WTC11 (cell line): ENCODE measurements around the gene KDM5B. TPM values are rescaled to one million over a fixed set of nuclear protein-coding genes. Genes with fewer than 3 reads are reported as not detected.
A peak's percentile ranks its signal among the peaks of the same experiment; 100 is the strongest.

Source experiments
- ATAC-seq: fragments of 200-7000 bp; cut with Tn5 transposase; 2 replicates; pipeline ENCODE4 v1.10.0; 2021; ENCODE audit warnings: mild to moderate bottlenecking, moderate library complexity
- CTCF ChIA-PET: fragments of 300-600 bp; sonication (Branson Sonifier 250); formaldehyde crosslinking; loops from one replicate; lab custom pipeline; 2021; ENCODE audit warnings: antibody characterized with exemption; lab: Charles Lee
- POLR2A ChIA-PET: fragments of 350-600 bp; sonication (Branson Sonifier 250); formaldehyde crosslinking; loops from one replicate; lab custom pipeline; 2021; ENCODE audit warnings: antibody characterized with exemption; lab: Charles Lee
- DNase-seq: peaks from one replicate; pipeline ENCODE4 v3.0.0; 2021; ENCODE audit warnings: low spot score
- H3K27ac Mint-ChIP-seq: 2 replicates; pipeline ENCODE4 v1.8.0; 2021; ENCODE audit warnings: mixed read lengths
- H3K27me3 Mint-ChIP-seq: 2 replicates; pipeline ENCODE4 v1.8.0; 2021; ENCODE audit warnings: low read depth, mild to moderate bottlenecking, moderate library complexity, mixed read lengths
- H3K36me3 Mint-ChIP-seq: 2 replicates; pipeline ENCODE4 v1.8.0; 2021; ENCODE audit warnings: mixed read lengths
- H3K4me1 Mint-ChIP-seq: 2 replicates; pipeline ENCODE4 v1.8.0; 2022; ENCODE audit warnings: mixed read lengths
- H3K4me3 Mint-ChIP-seq: 2 replicates; pipeline ENCODE4 v1.8.0; 2021; ENCODE audit warnings: mild to moderate bottlenecking, moderate library complexity, mixed read lengths
- H3K9me3 Mint-ChIP-seq: 2 replicates; pipeline ENCODE4 v1.8.0; 2021; ENCODE audit warnings: mixed read lengths
- AFF4 ChIP-seq: sonication (generic); formaldehyde crosslinking; IDR thresholded peaks from 2 replicates; pipeline ENCODE4 v1.8.1; 2023; ENCODE audit warnings: mild to moderate bottlenecking, missing genetic modification reagents, borderline replicate concordance
- CBFB ChIP-seq: sonication (generic); formaldehyde crosslinking; IDR thresholded peaks from 2 replicates; pipeline ENCODE4 v1.8.1; 2022; ENCODE audit warnings: mild to moderate bottlenecking, low read depth, missing genetic modification reagents
- ELF4 ChIP-seq: sonication (generic); formaldehyde crosslinking; IDR thresholded peaks from 2 replicates; pipeline ENCODE4 v1.8.1; 2022; ENCODE audit warnings: low read depth, mild to moderate bottlenecking, moderate library complexity, missing genetic modification reagents
- FOXP1 ChIP-seq: sonication (generic); formaldehyde crosslinking; IDR thresholded peaks from 2 replicates; pipeline ENCODE4 v1.8.0; 2022; ENCODE audit warnings: missing genetic modification reagents, mild to moderate bottlenecking, moderate library complexity, borderline replicate concordance
- GABPB1 ChIP-seq: sonication (generic); formaldehyde crosslinking; IDR thresholded peaks from 2 replicates; pipeline ENCODE4 v1.8.1; 2023; ENCODE audit warnings: mild to moderate bottlenecking, missing genetic modification reagents
- GTF2I ChIP-seq: fragments of 250-450 bp; sonication (Bioruptor Pico); conservative IDR thresholded peaks from 2 replicates; pipeline ENCODE4 v1.4.0; 2021; ENCODE audit warnings: mild to moderate bottlenecking
- IRF2 ChIP-seq: sonication (generic); formaldehyde crosslinking; IDR thresholded peaks from 2 replicates; pipeline ENCODE4 v1.8.0; 2022; ENCODE audit warnings: low read depth, missing genetic modification reagents, borderline replicate concordance
- KAT7 ChIP-seq: sonication (generic); formaldehyde crosslinking; IDR thresholded peaks from 2 replicates; pipeline ENCODE4 v1.8.1; 2023; ENCODE audit warnings: missing genetic modification reagents, mild to moderate bottlenecking, borderline replicate concordance
- NR3C1 ChIP-seq: sonication (generic); formaldehyde crosslinking; conservative IDR thresholded peaks from 2 replicates; pipeline ENCODE4 v1.8.1; 2023; ENCODE audit warnings: low read depth, mild to moderate bottlenecking, missing genetic modification reagents
- PRRX2 ChIP-seq: fragments of 250-450 bp; sonication (Bioruptor Pico); IDR thresholded peaks from 2 replicates; pipeline ENCODE4 v1.8.0; 2021; ENCODE audit warnings: mild to moderate bottlenecking
- RORB ChIP-seq: fragments of 250-450 bp; sonication (Bioruptor Pico); IDR thresholded peaks from 2 replicates; pipeline ENCODE4 v1.9.0; 2021; ENCODE audit warnings: mild to moderate bottlenecking
- TEAD1 ChIP-seq: sonication (generic); formaldehyde crosslinking; IDR thresholded peaks from 2 replicates; pipeline ENCODE4 v1.8.0; 2022; ENCODE audit warnings: mild to moderate bottlenecking, missing genetic modification reagents
- ZBTB21 ChIP-seq: sonication (generic); formaldehyde crosslinking; IDR thresholded peaks from 2 replicates; pipeline ENCODE4 v1.8.1; 2023; ENCODE audit warnings: mild to moderate bottlenecking, missing genetic modification reagents, borderline replicate concordance
- ZMAT4 ChIP-seq: fragments of 250-450 bp; sonication (Bioruptor Pico); IDR thresholded peaks from 2 replicates; pipeline ENCODE4 v1.9.0; 2021; ENCODE audit warnings: mild to moderate bottlenecking
- ZNF219 ChIP-seq: sonication (generic); formaldehyde crosslinking; IDR thresholded peaks from 2 replicates; pipeline ENCODE4 v1.8.0; 2023; ENCODE audit warnings: missing genetic modification reagents, mild to moderate bottlenecking, borderline replicate concordance
- ZNF423 ChIP-seq: fragments of 250-450 bp; sonication (Bioruptor Pico); IDR thresholded peaks from 2 replicates; pipeline ENCODE4 v2.1.2; 2022; ENCODE audit warnings: mild to moderate bottlenecking, moderate library complexity
- ZNF532 ChIP-seq: fragments of 250-450 bp; sonication (Bioruptor Pico); IDR thresholded peaks from 2 replicates; pipeline ENCODE4 v1.9.0; 2021; ENCODE audit warnings: mild to moderate bottlenecking, borderline replicate concordance
- total RNA-seq: library from RNA; stranded (reverse); gene quantifications from 3 replicates; pipeline ENCODE4 v1.2.3, GENCODE V29; 2021

The KDM5B gene
- total RNA-seq, 1 experiment from 2014 or later, result 222 TPM

- TF ChIP-seq ZNF532 (CRISPR knock-in tag) (no peak), RORB (CRISPR knock-in tag) (no peak)
These were observed 14.0 kb downstream of the KDM5B start (continued) for GRCh38 chr1:202794051-202794740.

DNA sequence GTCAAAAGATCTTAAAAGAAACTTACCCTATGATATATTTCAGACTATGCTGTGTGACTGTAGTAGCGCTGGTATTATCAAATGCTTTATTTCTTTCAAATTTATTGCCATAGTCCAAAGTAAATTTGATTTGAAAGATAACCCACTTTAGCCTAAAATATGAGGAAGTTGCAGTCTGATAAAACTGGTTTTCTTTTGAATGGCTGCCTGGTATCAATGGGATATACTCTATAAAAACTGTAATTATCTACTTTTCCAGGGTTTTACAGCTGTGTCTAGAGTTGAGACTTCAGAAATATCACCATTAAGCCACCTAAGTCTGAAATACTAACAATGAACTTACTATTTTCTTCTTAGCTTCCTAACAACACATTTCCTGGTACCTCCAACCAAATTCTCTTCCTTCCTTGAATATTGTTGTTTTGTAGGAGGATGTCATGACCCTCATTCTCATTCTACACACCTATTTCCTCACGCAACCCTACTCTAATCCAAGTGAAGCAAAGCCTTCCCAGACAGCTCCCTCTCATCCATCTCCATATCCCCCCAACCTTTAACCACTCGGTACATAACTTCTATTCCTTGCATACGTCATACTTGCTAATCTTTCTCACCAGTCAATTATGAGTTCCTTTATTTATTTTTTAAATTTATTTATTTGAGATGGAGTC, 17.0 kb downstream of the KDM5B start:
- no peaks in the 10 kb centered on the region for H3K9me3 Mint-ChIP-seq
- DNase-seq (no peak), ATAC-seq (no peak)
- 0 out of 2 replicates have a peak overlapping the region, but pooled peaks have one; percentile 26 for H3K27ac Mint-ChIP-seq
- no peak overlapping the region for H3K4me3 Mint-ChIP-seq
- ChIA-PET POLR2A (no interaction called here), CTCF (no interaction called here)
- peaks cover 6% of the 10 kb centered on the region for H3K36me3 Mint-ChIP-seq
- H3K27me3 Mint-ChIP-seq, result no peaks in the 10 kb centered on the region
- TF ChIP-seq IRF2 (CRISPR knock-in tag) (no peak), AFF4 (no peak), ZBTB21 (CRISPR knock-in tag) (no peak), KAT7 (CRISPR knock-in tag) (no peak), ELF4 (CRISPR knock-in tag) (no peak)
- peaks cover 44% of the 10 kb centered on the region for H3K4me1 Mint-ChIP-seq

DNA sequence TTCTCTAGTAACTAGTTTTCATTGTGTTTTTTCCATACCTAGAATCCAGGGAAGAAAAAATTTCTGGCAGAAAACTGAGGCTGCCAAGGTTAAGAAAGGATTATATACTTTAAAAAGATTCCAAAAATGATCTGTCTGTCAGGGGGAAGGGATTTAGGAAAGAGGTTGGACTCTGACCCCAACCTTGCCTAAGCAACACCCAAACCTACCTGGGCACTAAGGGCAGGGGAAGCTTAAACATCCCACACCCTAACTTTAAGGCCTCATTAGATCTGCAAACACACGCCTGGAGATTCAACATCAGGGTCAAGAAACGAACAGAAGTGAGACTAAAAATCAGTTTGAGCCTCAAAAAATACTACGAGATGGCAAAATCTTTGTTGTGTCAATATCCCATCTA, 19.4 kb downstream of the KDM5B start:
- H3K4me1 Mint-ChIP-seq, result peaks cover 43% of the 10 kb centered on the region
- CTCF ChIA-PET, result no interaction called here

More for the DNA sequence above, 19.4 kb downstream of the KDM5B start:
- H3K4me3 Mint-ChIP-seq, result no peak overlapping the region
- H3K27me3 Mint-ChIP-seq, result no peaks in the 10 kb centered on the region
- no peaks in the 10 kb centered on the region for H3K9me3 Mint-ChIP-seq
- H3K36me3 Mint-ChIP-seq, result peaks cover 6% of the 10 kb centered on the region
- POLR2A ChIA-PET, result no interaction called here
- DNase-seq (no peak), ATAC-seq (no peak)
- no peak for TF ChIP-seq FOXP1
- TF ChIP-seq ZMAT4 (CRISPR knock-in tag), result no peak
- TF ChIP-seq PRRX2, result no peak
- TF ChIP-seq NR3C1 (CRISPR knock-in tag), result no peak
- no peak for TF ChIP-seq TEAD1 (CRISPR knock-in tag)
- no peak for TF ChIP-seq GTF2I (CRISPR knock-in tag)
- TF ChIP-seq ZNF219, result no peak
- no peak for TF ChIP-seq CBFB (CRISPR knock-in tag)
- TF ChIP-seq GABPB1 (CRISPR knock-in tag), result no peak
- TF ChIP-seq ZNF423 (CRISPR knock-in tag), result no peak
- no peak overlapping the region for H3K27ac Mint-ChIP-seq
